ENCODE results near the gene MPDU1. TPM values are rescaled to one million over a fixed set of nuclear protein-coding genes. Genes with fewer than 3 reads are reported as not detected.

Gene MPDU1
- total RNA-seq, 1 experiment from 2014 or later, result 71.0 TPM

GRCh38 chr17:7557147-7557764, 26.4 kb upstream of the MPDU1 start:
- Histone ChIP-seq H3K4me1 (ENCODE audit: insufficient read depth, low read length) (peaks cover 20% of the 10 kb centered on the region), H3K27me3 (ENCODE audit: low read length) (no peaks in the 10 kb centered on the region), H3K79me2 (ENCODE audit: low read length) (peaks cover 4% of the 10 kb centered on the region), H3K27ac (ENCODE audit: low read length) (no peak overlapping the region), H3K4me2 (ENCODE audit: low read length) (no peak overlapping the region), H3K9ac (ENCODE audit: low read length) (no peak overlapping the region), H3K9me2 (replicated peaks; ENCODE audit: low read length) (no peaks in the 10 kb centered on the region), H3K36me3 (ENCODE audit: low read depth, low read length) (no peaks in the 10 kb centered on the region), H3K9me3 (ENCODE audit: low read length) (no peaks in the 10 kb centered on the region), H2AFZ (ENCODE audit: low read length) (no peak overlapping the region), H3F3A (ENCODE audit: low read length, unreplicated experiment) (no peaks in the 10 kb centered on the region), H3K4me3 (ENCODE audit: low read length) (no peak overlapping the region), H4K20me1 (ENCODE audit: low read length) (no peaks in the 10 kb centered on the region)
- POLR2A ChIA-PET (ENCODE audit: unreplicated experiment), result no interaction called here
- no TSS peak for BruUV-seq (replicated peaks)
- CTCF ChIA-PET, result no interaction called here
- intact Hi-C loops (cut with micrococcal nuclease), result no loop called here
- TF ChIP-seq CTCF (conservative IDR thresholded peaks at IDR 0.05; ENCODE audit: low read depth, low read length), result no peak
- no peak for ATAC-seq
- DNase-seq, result no peak

GRCh38 chr17:7557775-7558543, 25.7 kb upstream of the MPDU1 start:
- Histone ChIP-seq H3K36me3 (ENCODE audit: low read depth, low read length) (no peaks in the 10 kb centered on the region), H3F3A (ENCODE audit: low read length, unreplicated experiment) (no peaks in the 10 kb centered on the region), H3K4me3 (ENCODE audit: low read length) (peak overlapping the region; percentile 60), H3K79me2 (ENCODE audit: low read length) (peaks cover 11% of the 10 kb centered on the region), H3K27ac (ENCODE audit: low read length) (peak overlapping the region; percentile 65), H4K20me1 (ENCODE audit: low read length) (no peaks in the 10 kb centered on the region), H2AFZ (ENCODE audit: low read length) (peak overlapping the region; percentile 80), H3K27me3 (ENCODE audit: low read length) (no peaks in the 10 kb centered on the region), H3K9ac (ENCODE audit: low read length) (peak overlapping the region; percentile 67), H3K9me3 (ENCODE audit: low read length) (no peaks in the 10 kb centered on the region), H3K4me1 (ENCODE audit: insufficient read depth, low read length) (peaks cover 25% of the 10 kb centered on the region), H3K4me2 (ENCODE audit: low read length) (peak overlapping the region; percentile 100), H3K9me2 (replicated peaks; ENCODE audit: low read length) (no peaks in the 10 kb centered on the region)
- DNase-seq (peak; percentile 66), ATAC-seq (peak; percentile 50)
- intact Hi-C loops (cut with micrococcal nuclease), result no loop called here
- ChIA-PET POLR2A (ENCODE audit: unreplicated experiment) (no interaction called here), CTCF (no interaction called here)
- no TSS peak for BruUV-seq (replicated peaks)
- TF ChIP-seq EZH2 (IDR thresholded peaks at IDR 0.05; ENCODE audit: low read length, unreplicated experiment), result no peak
- no peak for TF ChIP-seq EZH2phosphoT487 (IDR thresholded peaks at IDR 0.05; ENCODE audit: borderline replicate concordance, low read length)
- no peak for TF ChIP-seq CTCF (conservative IDR thresholded peaks at IDR 0.05; ENCODE audit: low read depth, low read length)
